K562 (cell line): Measurements from ENCODE around the gene KLHL18. TPM values are rescaled to one million over a fixed set of nuclear protein-coding genes. Genes with fewer than 3 reads are reported as not detected.

Source experiments
- CREB3 ChIP-seq: fragments of 450-650 bp; conservative IDR thresholded peaks from 2 replicates; pipeline ENCODE4 v1.6.1; 2016; ENCODE audit warnings: missing genetic modification characterization, low read depth, mild to moderate bottlenecking, missing compliant biosample characterization, moderate library complexity
- HIVEP1 ChIP-seq: fragments of 250-450 bp; sonication (Bioruptor Pico); IDR thresholded peaks from 2 replicates; pipeline ENCODE4 v1.4.0; 2020; ENCODE audit warnings: mild to moderate bottlenecking
- MBD1 ChIP-seq: fragments of 250-450 bp; sonication (Bioruptor Pico); IDR thresholded peaks from 2 replicates; pipeline ENCODE4 v1.8.0; 2022; ENCODE audit warnings: inconsistent platforms
- MEIS2 ChIP-seq: fragments of 450-650 bp; IDR thresholded peaks from 2 replicates; pipeline ENCODE4 v1.6.1; 2014; ENCODE audit warnings: mild to moderate bottlenecking; ENCODE audit not compliant: partially characterized antibody
- MXD1 ChIP-seq: fragments of 250-450 bp; sonication (Bioruptor Pico); IDR thresholded peaks from 2 replicates; pipeline ENCODE4 v1.8.0; 2021; ENCODE audit warnings: borderline replicate concordance, mild to moderate bottlenecking, moderate library complexity; ENCODE audit not compliant: poor library complexity, severe bottlenecking
- NFIC ChIP-seq: fragments of 450-650 bp; IDR thresholded peaks from 2 replicates; pipeline ENCODE4 v1.6.1; 2017; ENCODE audit warnings: mild to moderate bottlenecking, inconsistent platforms
- RHOXF2B ChIP-seq: fragments of 250-450 bp; sonication (Bioruptor Pico); conservative IDR thresholded peaks from 2 replicates; pipeline ENCODE4 v1.5.1; 2021
- RNF219 ChIP-seq: fragments of 250-450 bp; sonication (Bioruptor Pico); IDR thresholded peaks from 2 replicates; pipeline ENCODE4 v1.5.0; 2022; ENCODE audit warnings: mild to moderate bottlenecking
- SNRNP70 ChIP-seq: fragments of 200-400 bp; formaldehyde crosslinking; optimal IDR thresholded peaks from 2 replicates; pipeline ENCODE3; 2017; ENCODE audit warnings: low read depth, low read length
- SRSF9 ChIP-seq: fragments of 200-400 bp; formaldehyde crosslinking; IDR thresholded peaks from 2 replicates; pipeline ENCODE4 v1.6.1; 2017; ENCODE audit warnings: low read depth, low read length, borderline replicate concordance
- ZBTB1 ChIP-seq: sonication (generic); formaldehyde crosslinking; IDR thresholded peaks from 2 replicates; pipeline ENCODE4 v1.8.1; 2023; ENCODE audit warnings: missing genetic modification reagents, low read depth, mild to moderate bottlenecking, borderline replicate concordance
- ZNF197 ChIP-seq: fragments of 200-800 bp; sonication (Bioruptor generic); IDR thresholded peaks from 2 replicates; pipeline ENCODE4 v1.6.1; 2016; ENCODE audit warnings: low read depth, missing genetic modification characterization, missing compliant biosample characterization
- polyA plus RNA-seq, 8 experiments: library from polyadenylated mRNA; depleted of rRNA in 4 of 8; stranded (reverse) in 5 of 8; unstranded in 3 of 8; fragments of >200 nt; fragmentation: Nextera tagmentation in 2 of 8; fragmentation: Illumina TruSeq in 1 of 8; extraction: Ambion mirVana in 2 of 8; extraction: Trizol in 1 of 8; gene quantifications; 2 replicates each; pipeline versions ENCODE4 v1.2.1 to v1.2.3, GENCODE V29; 2011 to 2014; ENCODE audit warnings: inconsistent platforms in 1 of 8, missing spikeins in 1 of 8
- total RNA-seq, 7 experiments: library from RNA; depleted of rRNA in 6 of 7; stranded (reverse); fragments of >200 nt in 6 of 7; fragmentation: Illumina TruSeq in 2 of 7; extraction: Trizol in 2 of 7; gene quantifications; 2 replicates each; pipeline versions ENCODE4 v1.2.1 to v1.2.3, GENCODE V29; 2011 to 2021; ENCODE audit warnings: low replicate concordance in 1 of 7
- TF ChIP-seq, protein P1 (sequence below), 2 experiments: IDR thresholded peaks; 2 replicates each; pipeline ENCODE4 v1.6.1; 2012; ENCODE audit warnings: improper control_type of control experiment in 2 of 2, low read depth in 2 of 2, low read length in 2 of 2, borderline replicate concordance in 1 of 2
- TF ChIP-seq, protein P2 (sequence below): fragments of 450-650 bp; IDR thresholded peaks from 2 replicates; pipeline ENCODE4 v1.6.1; 2016; ENCODE audit warnings: mild to moderate bottlenecking
- TF ChIP-seq, protein P3 (sequence below): fragments of 250-450 bp; sonication (Bioruptor Pico); IDR thresholded peaks from 2 replicates; pipeline ENCODE4 v1.5.0; 2021

The KLHL18 gene
- total and polyA plus RNA-seq, 9 of the 15 experiments (the other 6 are each of a cell fraction or from before 2014, with no cell fraction given) = 26.7 to 97.5 (median 48.7) TPM

DNA sequence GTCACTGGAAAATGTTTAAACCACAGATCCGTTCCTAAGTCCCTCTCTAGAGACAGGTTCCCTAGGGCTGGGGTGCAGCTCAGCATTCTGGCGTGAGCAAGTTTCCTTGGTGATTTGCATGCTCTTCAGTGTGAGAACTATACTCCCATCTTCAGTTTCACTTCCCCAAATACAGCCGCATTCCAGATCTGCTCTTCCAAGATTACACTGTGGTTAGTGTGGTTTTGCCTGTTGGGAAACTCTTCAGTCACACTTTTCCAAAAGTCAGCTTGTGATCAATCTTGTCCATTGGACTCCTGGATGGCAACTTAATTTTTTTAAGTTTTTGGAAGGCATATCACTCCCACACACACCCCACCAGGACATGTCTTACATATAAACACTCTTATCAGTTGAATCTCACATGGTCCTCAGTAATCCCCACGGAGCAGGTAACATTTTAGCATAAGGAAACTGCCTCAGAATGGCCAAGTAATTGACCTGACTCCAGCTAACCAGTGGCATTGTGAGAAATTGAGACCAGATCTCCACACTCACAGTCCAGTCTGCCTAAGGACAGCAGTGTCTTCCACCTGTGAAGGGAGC lies 64.6 kb downstream of the KLHL18 start (continued):
- TF ChIP-seq MXD1 = no peak
- TF ChIP-seq CREB3 (tag) = no peak
- TF ChIP-seq, protein P1, sequence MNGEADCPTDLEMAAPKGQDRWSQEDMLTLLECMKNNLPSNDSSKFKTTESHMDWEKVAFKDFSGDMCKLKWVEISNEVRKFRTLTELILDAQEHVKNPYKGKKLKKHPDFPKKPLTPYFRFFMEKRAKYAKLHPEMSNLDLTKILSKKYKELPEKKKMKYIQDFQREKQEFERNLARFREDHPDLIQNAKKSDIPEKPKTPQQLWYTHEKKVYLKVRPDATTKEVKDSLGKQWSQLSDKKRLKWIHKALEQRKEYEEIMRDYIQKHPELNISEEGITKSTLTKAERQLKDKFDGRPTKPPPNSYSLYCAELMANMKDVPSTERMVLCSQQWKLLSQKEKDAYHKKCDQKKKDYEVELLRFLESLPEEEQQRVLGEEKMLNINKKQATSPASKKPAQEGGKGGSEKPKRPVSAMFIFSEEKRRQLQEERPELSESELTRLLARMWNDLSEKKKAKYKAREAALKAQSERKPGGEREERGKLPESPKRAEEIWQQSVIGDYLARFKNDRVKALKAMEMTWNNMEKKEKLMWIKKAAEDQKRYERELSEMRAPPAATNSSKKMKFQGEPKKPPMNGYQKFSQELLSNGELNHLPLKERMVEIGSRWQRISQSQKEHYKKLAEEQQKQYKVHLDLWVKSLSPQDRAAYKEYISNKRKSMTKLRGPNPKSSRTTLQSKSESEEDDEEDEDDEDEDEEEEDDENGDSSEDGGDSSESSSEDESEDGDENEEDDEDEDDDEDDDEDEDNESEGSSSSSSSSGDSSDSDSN (IDR thresholded peaks at IDR 0.05; ENCODE audit: borderline replicate concordance in 1 of 2, low read depth in 2 of 2, low read length in 2 of 2) = no peak
- no peak for TF ChIP-seq RHOXF2B (CRISPR knock-in tag)
- TF ChIP-seq, protein P2, sequence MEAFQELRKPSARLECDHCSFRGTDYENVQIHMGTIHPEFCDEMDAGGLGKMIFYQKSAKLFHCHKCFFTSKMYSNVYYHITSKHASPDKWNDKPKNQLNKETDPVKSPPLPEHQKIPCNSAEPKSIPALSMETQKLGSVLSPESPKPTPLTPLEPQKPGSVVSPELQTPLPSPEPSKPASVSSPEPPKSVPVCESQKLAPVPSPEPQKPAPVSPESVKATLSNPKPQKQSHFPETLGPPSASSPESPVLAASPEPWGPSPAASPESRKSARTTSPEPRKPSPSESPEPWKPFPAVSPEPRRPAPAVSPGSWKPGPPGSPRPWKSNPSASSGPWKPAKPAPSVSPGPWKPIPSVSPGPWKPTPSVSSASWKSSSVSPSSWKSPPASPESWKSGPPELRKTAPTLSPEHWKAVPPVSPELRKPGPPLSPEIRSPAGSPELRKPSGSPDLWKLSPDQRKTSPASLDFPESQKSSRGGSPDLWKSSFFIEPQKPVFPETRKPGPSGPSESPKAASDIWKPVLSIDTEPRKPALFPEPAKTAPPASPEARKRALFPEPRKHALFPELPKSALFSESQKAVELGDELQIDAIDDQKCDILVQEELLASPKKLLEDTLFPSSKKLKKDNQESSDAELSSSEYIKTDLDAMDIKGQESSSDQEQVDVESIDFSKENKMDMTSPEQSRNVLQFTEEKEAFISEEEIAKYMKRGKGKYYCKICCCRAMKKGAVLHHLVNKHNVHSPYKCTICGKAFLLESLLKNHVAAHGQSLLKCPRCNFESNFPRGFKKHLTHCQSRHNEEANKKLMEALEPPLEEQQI = peak; percentile 62; the same call in 1 of the 2 replicates
- no peak for TF ChIP-seq MBD1 (CRISPR knock-in tag)
- 0 out of 2 replicates have a peak, but pooled peaks have one; percentile 25 for TF ChIP-seq ZBTB1 (CRISPR knock-in tag)
- TF ChIP-seq HIVEP1 (CRISPR knock-in tag) = no peak
- no peak for TF ChIP-seq RNF219 (CRISPR knock-in tag)
- TF ChIP-seq SNRNP70 = no peak
- no peak for TF ChIP-seq ZNF197
- TF ChIP-seq, protein P3, sequence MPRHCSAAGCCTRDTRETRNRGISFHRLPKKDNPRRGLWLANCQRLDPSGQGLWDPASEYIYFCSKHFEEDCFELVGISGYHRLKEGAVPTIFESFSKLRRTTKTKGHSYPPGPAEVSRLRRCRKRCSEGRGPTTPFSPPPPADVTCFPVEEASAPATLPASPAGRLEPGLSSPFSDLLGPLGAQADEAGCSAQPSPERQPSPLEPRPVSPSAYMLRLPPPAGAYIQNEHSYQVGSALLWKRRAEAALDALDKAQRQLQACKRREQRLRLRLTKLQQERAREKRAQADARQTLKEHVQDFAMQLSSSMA (CRISPR knock-in tag) = no peak
- no peak for TF ChIP-seq SRSF9
- peak; percentile 90 for TF ChIP-seq MEIS2
- peak; percentile 20; the same call in 1 of the 2 replicates for TF ChIP-seq NFIC
